Gastrocnemius medialis (tissue), 4 donors: Measurements from ENCODE around the gene VRK3.

Experiments
- POLR2A ChIP-seq, 2 donors: fragments of 450-650 bp; IDR thresholded peaks; one replicate each; pipeline ENCODE4 v1.6.1; 2017; ENCODE audit warnings: antibody characterized with exemption in 2 of 2, mild to moderate bottlenecking in 2 of 2, moderate library complexity in 2 of 2
- TF ChIP-seq, protein P1 (sequence below), 5 experiments: fragments of 450-650 bp in 3 of 5; fragments of 200-600 bp in 2 of 5; sonication (generic) in 2 of 5; IDR thresholded peaks in 4 of 5; conservative IDR thresholded peaks in 1 of 5; 1 replicate in 4 of 5; 2 replicates in 1 of 5; pipeline ENCODE4 v1.5.1; 2016 to 2019; ENCODE audit warnings: antibody characterized with exemption in 5 of 5, mild to moderate bottlenecking in 3 of 5, moderate library complexity in 3 of 5

DNA sequence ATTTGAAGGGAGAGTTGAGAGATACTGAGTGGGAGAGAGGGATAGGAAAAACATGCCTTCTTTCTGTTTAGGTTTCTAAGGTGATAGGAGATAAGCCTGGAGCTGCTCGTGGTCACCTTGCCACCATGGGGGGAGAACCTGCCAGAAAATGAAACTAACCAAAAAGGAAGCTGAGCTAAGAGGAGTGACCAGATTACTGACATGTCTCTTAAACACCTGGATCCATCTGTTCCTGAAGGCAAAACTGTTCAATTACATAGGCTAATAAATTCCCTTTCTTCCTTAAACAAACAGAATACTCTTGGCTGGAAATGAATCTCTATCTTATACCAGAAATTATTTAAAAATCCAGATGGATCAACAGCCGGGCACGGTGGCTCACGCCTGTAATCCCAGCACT lies 27.9 kb upstream of the VRK3 start:
- TF ChIP-seq, protein P1, sequence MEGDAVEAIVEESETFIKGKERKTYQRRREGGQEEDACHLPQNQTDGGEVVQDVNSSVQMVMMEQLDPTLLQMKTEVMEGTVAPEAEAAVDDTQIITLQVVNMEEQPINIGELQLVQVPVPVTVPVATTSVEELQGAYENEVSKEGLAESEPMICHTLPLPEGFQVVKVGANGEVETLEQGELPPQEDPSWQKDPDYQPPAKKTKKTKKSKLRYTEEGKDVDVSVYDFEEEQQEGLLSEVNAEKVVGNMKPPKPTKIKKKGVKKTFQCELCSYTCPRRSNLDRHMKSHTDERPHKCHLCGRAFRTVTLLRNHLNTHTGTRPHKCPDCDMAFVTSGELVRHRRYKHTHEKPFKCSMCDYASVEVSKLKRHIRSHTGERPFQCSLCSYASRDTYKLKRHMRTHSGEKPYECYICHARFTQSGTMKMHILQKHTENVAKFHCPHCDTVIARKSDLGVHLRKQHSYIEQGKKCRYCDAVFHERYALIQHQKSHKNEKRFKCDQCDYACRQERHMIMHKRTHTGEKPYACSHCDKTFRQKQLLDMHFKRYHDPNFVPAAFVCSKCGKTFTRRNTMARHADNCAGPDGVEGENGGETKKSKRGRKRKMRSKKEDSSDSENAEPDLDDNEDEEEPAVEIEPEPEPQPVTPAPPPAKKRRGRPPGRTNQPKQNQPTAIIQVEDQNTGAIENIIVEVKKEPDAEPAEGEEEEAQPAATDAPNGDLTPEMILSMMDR (IDR thresholded peaks at IDR 0.05 in 4 of 5, conservative IDR thresholded peaks at IDR 0.05 in 1 of 5): no peak
- no peak for TF ChIP-seq POLR2A (IDR thresholded peaks at IDR 0.05)
